HG03045 (cell line): Measurements from ENCODE around the gene CPT2.
"Not testable (repeated sequence)": the region's sequence is repeated elsewhere in the genome, so short reads cannot be mapped to it uniquely, and the experiment has no call there.

Experiments used
- ATAC-seq: cut with Tn5 transposase; IDR thresholded peaks from one replicate; pipeline ENCODE4 v1.9.1; 2021; ENCODE audit warnings: mild to moderate bottlenecking, moderate library complexity; ENCODE audit not compliant: unreplicated experiment

CPT2 gene

DNA sequence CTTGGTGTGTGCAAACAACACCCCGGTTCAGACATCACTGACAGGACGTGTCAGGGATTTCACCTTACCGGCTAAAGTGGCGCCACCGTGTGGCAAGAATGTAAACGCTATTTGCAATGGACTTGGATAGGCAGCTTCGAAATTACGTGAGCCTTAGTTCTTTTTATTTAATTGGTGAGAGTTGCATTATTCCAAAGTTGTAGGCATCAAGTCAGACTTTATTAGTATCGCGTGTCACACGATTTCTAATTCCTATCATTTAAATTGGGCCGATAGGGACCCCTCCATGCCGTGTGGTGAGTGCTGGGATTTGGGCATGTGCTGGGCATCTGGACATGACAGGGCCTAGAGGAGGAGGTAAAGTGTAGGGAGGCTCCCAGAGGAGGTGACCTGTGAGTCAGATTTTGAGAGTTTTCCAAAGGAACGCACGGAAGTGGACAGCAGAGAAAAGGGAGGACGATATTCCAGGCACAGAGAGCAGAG, 14.5 kb upstream of the CPT2 start:
- ATAC-seq: no peak

DNA sequence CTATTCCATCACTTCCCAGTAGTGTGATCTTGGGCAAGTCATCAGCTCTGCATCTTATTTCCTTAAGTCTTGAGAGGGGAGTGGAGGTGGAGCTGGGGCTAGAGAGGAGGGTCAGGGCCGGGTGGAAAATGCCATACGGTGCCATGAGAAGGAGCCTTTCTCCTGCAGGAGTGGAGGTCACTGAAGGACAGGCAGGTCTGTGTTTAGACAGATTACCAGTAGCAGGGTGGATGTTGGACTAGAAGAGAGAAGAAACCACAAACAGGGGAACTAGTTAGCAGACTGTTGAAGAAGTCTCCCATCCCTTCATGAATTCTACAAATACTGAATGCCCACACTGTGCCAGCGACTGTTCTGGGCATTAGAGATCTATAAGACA, 13.9 kb upstream of the CPT2 start:
- ATAC-seq: no peak

DNA sequence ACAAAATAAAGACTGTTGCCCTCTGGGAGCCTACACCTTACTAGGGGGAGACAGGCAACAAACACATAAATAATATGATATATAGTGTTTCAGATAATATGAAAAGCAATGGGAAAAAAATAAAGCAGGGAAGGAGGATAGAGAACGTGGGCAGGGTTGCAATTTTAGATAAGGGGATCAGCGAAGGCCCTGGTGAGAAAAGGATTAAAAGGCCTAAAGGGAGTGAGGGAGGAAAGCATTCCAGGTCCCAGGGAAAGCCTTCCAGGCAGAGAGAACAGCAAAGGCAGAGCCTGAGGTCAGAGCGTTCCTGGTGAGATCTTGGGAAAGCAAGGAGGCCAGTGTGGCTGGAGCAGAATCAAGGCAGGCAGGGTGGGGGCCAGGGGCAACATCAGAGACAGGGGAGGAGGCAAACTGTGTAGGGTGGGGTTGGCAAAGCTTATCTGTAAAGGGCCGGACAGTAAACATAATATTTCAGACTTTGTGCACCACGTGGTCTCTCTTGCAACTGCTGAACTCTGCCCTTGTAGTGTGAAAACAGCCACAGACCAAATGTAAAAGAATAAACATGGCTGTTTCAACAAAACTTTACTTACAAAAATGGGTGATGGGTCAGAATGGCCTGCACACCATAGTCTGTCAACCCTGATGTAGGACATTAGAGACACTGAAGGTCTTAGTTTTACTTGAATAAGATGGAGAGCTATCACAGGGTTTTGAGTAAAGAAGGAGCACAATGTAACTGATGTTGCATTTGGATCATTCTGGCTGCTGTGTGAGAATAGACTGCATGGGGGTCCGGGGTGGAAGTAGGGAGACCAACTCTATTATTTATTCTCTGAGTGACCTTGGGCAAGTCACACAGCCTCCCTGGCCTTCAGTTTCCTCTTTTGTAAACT, 13.3 kb upstream of the CPT2 start:
- no peak for ATAC-seq

DNA sequence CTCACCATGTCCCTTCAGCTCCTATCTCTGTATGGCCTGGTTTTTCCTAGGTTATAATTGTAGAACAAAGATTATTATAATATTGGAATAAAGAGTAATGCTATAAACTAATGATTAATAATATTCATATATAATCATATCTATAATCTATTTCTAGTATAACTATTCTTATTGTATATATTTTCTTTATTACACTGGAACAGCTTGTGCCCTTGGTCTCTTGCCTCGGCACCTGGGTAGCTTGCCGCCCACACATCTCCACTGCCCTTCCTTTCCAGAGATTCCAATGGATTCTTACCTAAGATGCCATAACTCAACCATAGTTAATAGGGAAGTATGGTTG, 10.7 kb upstream of the CPT2 start:
- not testable (repeated sequence) for ATAC-seq

DNA sequence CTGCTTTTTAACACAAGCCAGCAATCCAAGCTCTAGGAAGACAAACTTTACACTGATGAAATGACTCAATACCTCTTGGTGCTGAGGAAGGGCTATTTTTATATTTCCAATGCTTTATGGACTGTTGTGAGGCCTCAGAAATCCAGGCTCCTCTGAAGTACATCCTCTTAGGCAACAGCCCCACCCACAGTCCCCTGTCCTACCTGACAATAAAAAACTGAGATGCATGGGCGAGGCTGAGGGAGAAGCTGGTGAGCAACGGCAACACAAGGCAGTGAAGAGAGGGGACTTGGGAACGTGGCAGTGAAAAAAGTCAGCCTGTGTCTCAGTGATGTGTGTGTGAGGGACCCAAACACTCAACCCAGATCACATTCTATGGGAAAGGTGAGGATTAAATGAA, 10.1 kb upstream of the CPT2 start:
- ATAC-seq: no peak

DNA sequence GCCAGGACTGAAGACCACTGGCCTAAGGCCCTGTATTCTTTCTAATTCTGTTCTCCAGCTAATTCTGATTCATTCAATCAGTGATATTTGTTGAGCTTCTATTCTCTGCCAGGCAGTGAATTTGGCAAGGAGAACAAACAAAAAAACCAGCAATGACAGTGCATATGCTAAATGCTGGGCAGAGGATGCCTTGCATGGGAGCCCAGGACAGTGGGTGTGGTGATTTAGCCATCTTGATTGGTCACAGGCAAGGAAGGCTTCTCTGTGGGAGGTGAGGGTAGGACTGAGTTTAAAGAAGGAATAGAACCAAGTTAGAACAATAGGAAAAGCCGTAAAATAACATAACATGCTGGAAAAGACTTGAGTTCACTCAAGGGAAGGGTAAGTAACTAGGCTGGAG, 9.2 kb upstream of the CPT2 start:
- no peak for ATAC-seq

DNA sequence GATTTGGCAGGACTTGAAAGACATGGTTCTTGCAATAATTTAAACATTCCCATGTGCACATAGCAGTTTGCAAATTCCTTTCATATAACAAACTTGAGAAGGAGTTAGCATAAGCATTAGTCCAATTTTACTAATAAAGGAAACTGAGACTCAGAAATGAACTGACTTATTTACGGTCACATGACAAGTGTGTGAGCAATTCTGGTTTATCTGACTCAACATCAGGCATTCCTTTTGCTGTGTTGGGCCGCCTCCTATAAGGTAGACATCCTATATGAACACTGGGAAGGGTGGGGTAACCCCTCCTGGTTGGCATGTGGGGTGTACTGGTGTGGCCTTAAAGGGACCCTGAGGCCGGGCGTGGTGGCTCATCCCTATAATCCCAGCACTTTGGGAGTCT, 8.5 kb upstream of the CPT2 start:
- no peak for ATAC-seq

DNA sequence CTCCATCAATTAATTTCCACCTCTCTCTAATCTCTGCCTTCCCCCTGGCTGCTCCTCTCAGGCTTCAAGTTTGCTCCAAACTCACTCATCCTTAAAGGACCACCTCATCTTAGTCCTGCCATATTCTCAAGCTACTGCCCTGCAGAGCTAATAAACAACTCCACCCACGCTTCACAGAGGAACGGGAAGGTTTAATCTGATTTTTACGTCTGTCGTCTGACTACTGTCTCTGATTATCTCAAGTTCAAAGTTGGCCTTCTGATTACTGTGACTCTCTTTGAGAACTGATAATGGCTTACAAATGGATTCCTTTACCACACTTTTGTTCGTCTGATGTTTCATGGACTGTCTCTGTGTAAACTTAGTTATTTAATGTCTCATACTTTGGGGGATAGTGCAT, 7.6 kb upstream of the CPT2 start:
- ATAC-seq: no peak

DNA sequence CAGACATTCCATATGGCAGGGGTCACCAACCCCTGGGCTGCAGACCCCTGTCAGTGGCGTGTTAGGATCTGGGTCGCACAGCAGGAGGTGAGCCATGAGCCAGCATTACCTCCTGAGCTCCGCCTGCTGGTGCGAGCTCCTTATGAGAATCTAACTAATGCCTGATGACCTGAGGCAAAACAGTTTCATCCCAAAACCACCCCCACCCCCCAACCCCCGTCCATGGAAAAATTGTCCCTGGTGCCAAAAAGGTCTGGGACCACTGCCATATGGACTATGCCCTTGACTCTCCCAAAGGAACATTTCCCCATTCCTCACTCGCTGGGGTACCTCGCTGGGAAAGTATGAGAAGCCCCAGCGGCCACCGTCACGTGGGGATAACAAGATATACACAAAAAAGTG, 6.4 kb upstream of the CPT2 start:
- ATAC-seq: no peak

DNA sequence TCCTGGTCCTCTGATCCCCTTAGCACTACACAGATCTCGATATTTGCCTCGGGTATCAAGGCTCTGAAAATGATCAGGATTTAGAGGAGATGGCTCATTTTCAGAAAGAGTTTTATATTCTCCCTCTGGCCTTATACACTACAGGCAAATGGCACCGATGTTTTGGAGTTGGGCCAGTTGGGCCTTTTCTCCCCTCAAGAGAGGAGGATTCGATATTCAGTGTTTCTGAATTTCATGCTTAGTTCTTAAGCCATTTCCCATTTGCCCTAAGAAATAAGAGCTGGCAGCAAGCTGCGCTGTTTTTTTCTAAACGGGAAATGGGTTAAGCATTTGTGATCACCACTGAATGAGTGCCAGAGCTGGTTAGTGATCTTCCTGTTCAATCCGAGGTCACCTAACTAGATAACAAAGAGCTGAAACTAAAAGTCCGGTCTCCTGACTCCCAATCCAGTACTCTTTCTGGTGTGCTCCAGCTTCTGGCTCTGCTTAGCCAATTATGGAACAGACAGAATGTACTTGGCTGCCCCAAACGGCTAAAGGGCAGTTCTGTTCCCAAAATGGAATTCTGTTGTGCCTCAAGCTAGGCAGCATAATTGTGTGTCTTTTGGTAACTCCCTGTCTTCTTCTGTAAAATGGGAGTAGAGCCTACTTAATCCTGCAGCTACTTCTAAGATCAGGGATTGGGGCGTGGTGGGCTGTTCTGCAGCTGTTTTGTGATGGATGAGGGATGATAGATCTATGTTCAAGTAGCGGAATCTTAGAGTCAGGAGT, 1.2 kb upstream of the CPT2 start:
- no peak for ATAC-seq

DNA sequence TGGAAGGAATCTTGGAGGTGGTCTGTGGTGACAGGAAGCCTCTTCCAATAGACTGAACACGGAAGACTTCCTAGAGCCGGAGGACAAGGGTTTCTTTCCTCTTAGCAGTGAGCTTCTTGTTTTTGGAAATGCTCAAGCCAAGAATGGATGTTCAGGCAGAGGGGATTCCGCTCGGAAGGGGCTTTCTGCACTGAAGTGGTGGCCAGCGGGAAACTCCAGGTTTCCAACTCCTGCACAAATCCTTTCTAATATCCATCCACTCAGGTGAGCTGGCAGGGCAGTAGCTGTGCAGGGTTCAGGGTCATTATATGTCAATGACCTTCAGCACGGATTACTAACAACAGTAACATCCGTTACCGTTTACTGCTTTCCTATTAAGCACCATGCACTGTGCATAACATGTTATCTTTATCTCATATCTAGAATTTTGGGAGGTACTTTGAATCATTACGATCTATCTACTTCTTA, 573 bp upstream of the CPT2 start:
- ATAC-seq: peak; percentile 6

DNA sequence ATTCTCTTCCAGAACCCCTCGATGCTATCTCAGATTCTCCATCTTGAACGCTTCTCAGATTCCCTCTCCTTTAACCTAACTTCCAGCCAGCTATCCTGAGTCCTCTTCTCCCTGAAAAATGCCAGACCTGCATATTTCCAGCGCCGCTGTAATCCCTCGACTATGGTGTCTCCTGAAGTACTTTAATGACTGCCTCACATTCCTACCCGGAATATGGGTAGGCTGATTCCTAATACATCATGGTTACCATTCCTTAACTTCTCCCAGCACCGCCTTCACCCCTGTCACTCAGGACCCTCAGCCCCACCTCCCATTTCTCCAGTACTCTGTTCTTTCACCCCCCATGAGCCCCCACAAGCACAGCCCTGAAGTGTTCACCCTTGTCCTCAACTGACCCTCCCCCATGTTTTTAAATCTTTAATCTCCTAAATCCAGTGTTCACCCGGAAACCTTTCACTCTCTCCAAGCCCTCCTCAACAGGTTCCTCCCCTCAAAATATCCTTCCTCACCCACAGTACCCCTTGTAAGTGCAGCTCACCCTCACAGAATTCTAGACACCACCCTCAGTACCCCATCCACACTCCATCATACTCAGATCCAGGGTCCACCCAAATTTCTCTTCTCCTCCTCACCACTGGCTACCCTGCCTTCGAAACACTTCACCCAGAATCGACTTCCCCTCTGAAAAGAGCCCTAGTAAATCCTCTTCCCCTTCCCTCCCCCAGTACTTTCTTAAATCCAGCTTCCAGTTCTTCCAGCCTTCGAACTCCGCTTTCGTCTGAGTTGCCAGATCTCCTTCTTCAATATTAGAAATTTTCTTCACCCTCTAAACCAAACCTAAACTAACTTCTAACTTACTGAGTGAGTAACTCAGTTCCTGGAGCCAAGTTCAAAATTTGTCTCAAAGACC, 922 bp downstream of the CPT2 start:
- ATAC-seq: no peak

DNA sequence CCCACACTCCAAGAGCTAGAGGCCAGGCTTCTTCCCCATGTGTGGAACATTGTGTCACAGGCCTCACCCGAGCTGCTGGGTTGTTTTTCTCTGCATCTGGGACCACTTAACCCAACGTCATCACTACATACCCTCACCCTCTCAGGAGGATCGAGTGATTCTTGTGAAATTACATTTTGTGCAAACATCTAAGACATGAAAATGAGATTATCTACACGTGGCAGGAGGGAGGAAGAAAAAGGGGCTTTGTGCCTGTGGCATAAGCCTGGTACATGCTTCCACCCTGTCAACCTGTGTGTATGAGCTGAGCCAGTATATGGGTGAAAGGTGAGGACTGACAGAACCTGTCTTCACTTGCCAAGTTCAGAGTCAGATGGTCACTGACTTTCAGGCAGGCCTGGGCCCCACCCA, 1.6 kb downstream of the CPT2 start:
- ATAC-seq: no peak

DNA sequence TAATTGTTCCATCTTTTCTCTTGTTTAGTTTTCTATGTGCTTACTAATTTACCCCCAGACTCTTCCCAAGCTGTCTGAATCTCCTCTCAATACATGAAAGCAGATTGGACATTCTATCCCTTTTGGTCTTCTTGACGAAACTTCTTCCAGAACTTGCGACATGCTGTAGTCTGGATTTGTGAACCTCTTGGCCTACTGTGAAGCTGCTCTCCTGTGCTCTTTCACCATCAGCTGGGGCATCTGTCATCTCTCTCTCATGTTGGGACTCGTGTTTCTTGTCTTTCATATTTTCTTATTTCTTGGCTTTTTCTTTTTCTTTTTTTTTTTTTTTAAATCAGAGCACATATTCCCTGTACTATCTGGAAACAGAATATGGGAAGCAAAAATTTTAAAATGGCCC, 6.8 kb downstream of the CPT2 start:
- no peak for ATAC-seq

DNA sequence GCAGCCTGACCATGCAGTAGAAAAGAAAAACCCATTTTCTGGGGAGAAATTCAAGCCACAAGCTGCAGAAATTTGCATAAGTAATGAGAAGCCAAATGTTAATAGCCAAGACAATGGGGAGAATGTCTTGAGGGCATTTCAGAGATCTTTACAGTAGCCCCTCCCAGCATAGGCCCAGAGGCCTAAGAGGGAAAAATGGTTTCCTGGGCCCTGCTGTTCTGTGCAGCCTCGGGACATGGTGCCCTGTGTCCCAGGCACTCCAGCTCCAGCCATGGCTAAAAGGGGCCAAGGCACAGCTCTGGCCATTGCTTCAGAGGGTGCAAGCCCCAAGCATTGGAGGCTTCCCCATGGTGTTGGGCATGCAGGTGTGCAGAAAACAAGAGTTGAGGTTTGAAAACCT, 8.9 kb downstream of the CPT2 start:
- not testable (repeated sequence) for ATAC-seq

DNA sequence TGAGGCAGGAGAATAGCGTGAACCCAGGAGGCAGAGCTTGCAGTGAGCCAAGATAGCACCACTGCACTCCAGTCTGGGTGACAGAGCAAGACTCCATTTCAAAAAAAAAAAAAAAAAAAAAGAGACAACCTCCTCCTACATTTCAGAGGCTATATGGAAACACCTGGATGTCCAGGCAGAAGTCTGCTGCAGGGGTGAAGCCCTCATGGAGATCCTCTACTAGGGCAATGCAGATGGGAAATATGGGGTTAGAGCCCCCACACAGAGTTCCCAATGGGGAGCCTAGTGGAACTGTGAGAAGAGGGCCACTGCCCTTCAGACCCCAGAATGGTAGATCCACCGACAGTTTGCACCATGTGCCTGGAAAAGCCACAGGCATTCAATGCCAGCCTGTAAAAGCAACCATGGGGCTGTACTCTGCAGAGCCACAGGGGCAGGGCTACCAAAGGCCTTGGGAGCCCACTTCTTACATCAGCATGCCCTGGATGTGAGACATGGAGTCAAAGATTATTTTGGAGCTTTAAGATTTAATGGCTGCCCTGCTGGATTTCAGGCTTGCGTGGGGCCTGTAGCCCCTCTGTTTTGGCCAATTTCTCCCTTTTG, 9.6 kb downstream of the CPT2 start:
- ATAC-seq: not testable (repeated sequence)

DNA sequence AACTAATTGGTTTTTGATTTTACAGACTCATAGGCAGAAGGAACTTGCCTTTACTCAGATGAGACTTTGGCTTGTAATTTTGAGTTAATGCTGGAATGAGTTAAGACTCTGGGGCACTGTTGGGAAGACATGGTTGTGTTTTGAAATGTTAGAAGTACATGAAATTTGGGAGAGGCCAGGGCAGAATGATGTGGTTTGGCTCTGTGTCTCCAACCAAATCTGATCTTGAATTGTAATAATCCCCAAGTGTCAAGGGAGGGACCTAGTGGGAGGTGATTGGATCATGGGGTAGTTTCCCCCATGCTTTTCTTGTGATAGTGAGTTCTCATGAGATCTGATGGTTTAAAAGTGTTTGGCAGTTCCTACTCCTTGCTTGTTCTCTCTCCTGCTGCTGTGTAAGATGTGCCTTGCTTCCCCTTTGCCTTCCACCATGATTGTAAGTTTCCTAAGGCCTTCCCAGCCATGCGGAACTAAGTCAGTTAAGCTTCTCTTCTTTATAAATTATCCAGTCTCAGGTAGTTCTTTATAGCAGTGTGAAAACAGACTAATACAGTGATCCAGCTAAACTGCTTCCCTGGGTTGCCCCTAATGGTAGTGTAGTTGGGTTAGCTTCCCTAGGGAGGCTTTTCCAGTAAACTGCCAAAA, 10.2 kb downstream of the CPT2 start:
- no peak for ATAC-seq

DNA sequence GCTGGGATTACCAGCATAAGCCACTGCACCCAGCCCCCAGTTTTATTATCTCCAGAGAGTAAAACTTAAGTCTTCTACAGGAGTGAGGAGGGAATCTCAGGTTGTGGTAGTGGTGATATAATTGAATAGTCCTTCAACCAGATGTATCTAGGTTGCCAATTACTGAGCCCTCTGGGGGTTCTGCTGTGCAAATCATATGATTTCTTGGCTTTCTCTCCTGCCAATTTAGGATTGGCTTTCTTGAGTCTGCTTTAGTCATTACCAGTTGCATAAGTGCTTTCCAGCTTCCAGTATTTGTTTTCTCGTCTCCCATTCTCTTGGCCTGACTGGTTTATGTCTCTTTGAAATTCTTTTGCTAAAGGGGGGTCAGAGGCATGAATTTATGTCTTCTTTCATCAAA, 11.1 kb downstream of the CPT2 start:
- ATAC-seq: no peak

DNA sequence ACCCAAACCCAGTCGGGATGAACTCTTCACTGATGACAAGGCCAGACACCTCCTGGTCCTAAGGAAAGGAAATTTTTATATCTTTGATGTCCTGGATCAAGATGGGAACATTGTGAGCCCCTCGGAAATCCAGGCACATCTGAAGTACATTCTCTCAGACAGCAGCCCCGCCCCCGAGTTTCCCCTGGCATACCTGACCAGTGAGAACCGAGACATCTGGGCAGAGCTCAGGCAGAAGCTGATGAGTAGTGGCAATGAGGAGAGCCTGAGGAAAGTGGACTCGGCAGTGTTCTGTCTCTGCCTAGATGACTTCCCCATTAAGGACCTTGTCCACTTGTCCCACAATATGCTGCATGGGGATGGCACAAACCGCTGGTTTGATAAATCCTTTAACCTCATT, 13.7 kb downstream of the CPT2 start:
- no peak for ATAC-seq

DNA sequence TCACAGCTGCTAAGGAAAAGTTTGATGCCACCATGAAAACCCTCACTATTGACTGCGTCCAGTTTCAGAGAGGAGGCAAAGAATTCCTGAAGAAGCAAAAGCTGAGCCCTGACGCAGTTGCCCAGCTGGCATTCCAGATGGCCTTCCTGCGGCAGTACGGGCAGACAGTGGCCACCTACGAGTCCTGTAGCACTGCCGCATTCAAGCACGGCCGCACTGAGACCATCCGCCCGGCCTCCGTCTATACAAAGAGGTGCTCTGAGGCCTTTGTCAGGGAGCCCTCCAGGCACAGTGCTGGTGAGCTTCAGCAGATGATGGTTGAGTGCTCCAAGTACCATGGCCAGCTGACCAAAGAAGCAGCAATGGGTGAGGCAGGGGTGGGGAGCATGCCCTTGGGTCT, 14.3 kb downstream of the CPT2 start:
- ATAC-seq: no peak
